ENCODE results near the gene NR2C2.

The NR2C2 gene

DNA sequence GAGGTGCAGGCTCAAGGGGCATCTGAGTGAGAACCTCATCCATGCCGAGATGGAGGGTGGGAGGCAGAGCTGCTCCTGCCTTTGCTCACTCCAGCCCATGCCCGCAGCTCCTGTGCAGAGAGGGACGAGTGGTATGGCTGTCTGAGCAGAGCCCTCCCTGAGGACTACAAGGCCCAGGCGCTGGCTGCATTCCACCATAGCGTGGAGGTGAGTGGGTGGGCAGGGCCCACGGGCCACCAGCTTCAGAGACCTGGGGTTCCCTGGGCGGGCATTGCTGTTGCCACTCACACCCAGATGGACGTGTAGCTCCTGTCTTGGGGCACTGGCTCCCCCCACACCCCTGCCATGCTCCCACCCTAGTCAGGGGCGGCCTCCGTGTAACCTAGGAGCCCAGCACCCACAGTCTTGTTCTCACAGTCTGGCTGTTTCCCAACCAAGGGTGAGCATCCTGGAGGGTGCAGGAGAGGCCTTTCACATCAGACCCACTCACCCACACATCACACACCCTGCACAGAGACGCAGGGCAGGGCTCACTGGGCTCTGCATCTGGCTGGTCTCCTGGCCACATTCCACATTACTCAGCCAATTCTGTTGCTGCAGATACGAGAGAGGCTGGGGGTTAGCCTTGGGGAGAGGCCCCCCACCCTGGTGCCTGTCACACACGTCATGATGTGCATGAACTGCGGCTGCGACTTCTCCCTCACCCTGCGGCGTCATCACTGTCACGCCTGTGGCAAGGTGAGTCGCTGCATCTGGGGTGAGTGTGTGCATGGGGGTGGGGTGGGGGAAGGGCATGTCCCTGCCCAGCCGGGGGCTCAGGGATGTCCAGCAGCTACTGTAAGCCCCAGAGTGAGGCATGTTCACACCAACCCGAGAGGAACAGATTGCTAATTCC, 25.3 kb upstream of the NR2C2 start:
- no peak for DNase-seq

GRCh38 chr3:14922863-14923262, 24.5 kb upstream of the NR2C2 start:
- no peak for DNase-seq

- DNase-seq, result no peak
Observed at GRCh38 chr3:14923476-14923875, 23.9 kb upstream of the NR2C2 start.

DNA sequence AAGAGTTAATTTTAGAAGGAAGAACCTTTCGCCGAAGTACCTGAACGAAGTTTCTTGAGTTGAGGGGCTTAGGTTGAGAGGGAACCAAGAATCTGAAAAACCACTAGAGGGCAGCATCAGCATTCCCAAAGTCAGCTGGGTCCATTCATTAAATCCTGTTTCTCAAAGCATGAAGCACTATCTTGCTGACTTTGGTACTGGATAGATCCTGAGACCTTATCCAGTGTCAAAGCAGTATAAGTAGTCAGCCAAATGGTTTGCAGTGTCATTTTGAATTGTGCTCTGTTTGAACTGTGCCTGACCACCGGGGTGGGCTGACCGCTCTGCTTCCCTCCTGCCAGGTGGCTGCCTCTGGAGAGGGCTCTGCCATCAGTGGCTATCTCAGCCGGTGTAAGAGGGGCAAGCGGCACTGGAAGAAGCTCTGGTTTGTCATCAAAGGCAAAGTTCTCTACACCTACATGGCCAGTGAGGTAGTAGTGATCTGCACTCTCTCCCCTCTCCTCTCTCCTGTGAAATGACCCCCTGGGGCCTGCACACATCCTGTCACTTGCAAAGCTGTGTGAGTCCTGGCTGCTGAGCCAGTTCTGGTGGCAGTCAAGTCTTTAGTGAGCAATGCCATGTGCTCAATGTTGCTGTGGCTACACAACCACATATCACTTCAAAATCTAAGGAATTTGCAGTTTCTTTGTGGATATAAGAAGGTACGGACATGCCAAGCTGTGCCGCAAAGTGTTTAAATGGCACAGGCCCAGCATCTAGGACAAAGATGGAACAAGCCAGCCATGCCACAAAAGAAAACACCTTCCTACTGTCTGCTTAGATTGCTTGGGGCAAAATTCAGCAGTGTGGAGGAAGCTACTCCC, 21.4 kb upstream of the NR2C2 start:
- peak; percentile 17 to 55 for DNase-seq

- no peak for DNase-seq
Observed at GRCh38 chr3:14926592-14926991, 20.8 kb upstream of the NR2C2 start.

DNA sequence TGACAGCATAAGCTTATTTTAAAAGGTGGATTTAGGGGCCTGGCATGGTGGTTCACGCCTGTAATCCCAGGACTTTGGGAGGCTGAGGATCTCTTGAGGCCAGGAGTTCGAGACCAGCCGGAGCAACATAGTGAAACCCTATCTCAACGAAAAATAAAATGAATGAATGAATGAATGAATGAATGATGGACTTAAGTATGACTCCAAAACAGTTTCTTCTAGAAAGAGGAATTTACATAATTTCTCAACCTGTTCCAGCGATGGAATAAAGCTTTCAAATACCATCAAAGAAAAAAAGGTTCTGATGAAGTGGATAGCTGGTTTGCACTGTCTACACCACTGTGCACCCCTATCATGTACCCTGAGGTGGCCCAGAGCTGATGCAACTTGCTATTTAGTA, 20.1 kb upstream of the NR2C2 start:
- DNase-seq, result no peak

DNA sequence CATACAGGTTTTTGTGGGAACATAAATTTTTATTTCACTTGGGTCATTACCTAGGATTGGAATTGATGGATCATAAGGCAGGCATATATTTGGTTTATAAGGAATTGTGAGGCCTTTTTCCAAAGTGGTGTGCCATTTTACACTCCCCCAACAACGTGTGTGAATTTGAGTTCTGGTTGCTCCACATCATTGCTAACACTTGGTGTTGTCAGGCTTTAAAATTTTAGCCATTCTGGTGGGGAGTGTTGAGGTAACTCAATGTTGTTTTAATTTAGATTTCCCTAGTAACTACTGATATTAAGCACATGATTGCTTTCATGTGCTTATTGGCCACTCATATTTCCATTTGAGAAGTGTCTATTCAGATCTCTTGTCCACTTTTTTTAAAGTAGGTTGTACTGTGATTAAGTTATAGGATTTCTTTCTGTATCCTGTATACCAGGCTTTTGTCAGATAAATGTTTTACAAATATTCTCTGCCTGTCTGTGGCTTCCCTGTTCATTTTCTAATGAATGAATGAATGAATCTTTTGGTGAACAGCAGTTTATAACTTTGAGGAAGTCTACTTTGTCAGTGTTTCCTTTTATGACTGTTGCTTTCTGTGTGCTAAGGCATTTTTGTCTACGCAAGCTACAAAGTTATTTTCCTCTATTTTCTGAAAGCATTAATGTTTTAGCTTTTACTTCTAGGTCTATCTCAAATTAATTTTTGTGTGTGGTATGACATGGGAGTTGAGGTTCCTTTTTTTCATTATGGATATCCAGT, 17.9 kb upstream of the NR2C2 start:
- no peak for DNase-seq

DNA sequence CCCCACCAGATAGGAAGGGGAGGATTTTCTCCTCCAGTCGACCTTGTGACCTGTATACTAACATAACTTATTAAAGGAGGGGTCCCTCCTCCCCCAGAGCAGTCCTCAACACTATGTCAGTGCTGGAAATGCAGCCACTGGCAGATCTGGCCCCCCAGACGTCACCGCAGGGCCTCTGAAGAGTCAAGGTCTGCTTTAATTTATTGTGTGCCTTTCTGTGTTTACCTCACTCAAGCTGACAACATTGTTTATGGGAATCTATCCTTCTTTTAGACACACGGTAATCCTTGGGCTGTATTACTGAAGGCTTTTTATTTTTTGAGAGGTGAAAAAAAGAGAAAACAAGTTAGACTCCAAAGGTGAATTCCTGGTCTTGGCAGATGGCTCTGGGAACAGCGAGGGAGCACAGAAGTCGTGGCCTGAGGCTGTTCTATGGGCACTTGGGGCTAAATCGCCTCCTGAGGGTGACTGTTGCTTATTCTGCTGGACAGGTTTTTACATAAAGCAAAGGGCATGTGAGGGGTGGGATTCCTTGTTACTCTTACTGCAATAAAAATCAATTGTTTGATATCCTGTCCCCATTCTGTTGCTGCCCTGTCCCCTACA, 13.5 kb upstream of the NR2C2 start:
- no peak for DNase-seq

DNA sequence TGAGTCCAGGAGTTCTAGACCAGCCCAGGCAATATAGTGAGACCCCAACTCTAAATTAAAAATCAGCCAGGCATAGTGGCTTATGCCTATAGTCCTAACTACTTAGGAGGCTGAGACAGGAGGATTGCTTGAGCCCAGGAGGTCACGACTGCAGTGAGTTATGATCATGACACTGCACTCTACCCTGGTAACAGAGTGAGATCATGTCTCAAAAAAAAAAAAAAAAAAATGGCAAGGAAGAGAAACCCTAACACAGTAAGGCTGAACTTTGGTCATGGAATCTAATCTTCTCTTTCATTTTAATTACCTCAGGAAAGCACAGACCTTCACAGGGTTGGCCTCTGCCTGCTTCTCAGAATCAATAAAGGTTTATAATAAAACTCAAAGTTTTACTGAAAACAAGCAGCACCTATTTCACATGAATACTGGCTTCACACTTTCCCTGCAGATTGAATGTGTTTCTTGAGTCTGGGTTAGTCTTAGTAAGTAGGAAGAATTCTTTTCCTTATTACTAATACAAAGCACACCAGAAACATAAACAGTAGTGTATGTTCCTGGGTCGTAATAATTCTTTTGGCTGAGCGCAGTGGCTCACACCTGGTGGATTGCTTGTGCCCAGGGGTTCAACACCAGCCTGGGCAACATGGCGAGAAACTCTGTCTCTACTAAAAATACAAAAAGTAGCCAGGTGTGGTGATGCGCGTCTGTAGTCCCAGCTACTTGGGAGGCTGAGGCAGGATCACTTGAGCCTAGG, 11.6 kb upstream of the NR2C2 start:
- no peak for DNase-seq

DNA sequence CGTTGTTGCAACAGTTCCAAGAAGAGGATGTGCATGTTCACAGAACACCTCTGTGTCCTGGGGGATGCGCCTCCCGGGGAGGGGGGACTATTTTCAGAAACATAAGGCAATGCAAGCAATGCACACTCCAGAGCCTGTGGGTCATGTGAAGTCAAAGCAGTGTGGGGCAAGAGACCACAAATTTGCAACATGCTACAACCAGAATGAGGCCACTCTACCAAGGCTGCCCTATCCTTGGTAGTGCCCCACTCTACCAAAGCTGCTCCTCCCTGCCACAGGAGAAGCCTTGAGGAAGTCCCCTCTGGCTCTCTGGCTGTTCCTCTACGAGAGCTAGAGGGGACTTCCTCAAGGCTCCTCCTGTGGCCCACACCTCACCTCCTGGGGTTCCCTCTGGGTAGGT, 8.4 kb upstream of the NR2C2 start:
- no peak for DNase-seq

GRCh38 chr3:14941871-14942270, 5.5 kb upstream of the NR2C2 start:
- no peak for DNase-seq

GRCh38 chr3:14943042-14943441, 4.3 kb upstream of the NR2C2 start:
- DNase-seq, result no peak

DNA sequence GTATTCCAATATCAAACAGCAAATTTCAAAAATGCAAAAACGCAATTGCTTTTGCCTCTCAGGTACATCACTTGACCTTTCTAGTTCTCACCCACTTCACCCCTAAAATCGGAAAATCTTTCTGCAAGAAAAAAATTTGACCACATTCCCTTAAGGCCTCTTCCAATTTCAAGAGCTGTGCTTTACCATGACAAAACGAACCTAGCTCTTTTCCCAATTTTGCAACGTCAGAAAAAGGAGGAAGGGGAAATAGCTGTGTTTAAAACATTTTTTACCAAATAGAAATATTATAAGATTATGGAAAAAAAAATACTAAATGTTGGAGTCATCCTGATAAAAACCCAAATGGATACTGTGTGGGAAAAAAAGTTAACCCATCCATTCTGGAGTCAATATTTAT, 1.1 kb upstream of the NR2C2 start:
- DNase-seq, result no peak

GRCh38 chr3:14946739-14947099, 664 bp upstream of the NR2C2 start:
- no peak for DNase-seq

- peak; percentile 94 to 97 for DNase-seq
Observed at GRCh38 chr3:14947886-14948608, 664 bp downstream of the NR2C2 start.

- DNase-seq, result no peak
Observed at GRCh38 chr3:14948609-14949038, 1.2 kb downstream of the NR2C2 start.

GRCh38 chr3:14949126-14949525, 1.7 kb downstream of the NR2C2 start:
- no peak for DNase-seq

DNA sequence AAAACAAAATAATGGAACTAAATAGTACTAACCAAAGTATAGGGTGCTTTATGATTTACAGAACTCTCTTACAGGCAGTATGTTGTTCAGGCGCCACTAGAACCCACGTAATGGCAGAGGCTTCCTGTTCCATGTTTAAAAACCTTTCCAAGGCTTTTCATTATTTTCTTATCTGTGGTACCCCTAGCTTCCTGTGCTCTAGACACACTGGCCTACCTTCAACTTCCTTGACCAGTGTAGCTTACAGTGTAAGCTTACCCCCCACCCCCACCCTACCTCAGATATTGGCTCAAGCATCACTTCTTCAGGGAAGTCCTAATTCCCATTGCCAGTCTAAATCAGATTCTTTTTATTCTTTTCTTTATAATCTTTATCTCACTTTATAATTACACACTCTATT, 2.9 kb downstream of the NR2C2 start:
- no peak for DNase-seq

GRCh38 chr3:14957153-14957552, 9.8 kb downstream of the NR2C2 start:
- no peak for DNase-seq

DNA sequence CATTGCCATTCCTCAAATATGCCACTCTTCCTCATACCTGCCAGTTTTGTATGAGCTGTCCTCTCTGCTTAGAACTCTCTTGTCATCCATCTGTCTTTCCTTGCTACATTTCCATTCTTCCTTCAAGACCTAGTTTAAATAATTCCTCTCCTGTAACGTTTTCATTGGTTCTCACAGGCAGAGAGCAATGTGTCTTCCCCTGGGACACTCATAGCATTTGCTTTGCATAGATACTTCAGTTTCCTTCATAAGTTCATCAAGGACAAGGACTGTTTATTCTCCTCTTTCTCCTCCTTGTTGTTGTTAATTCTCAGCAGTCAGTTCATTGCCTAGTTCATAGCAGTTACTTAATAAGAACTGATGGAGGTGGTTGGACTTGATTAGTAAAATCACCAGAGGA, 10.5 kb downstream of the NR2C2 start:
- DNase-seq, result no peak

- peak in 1 of 2 donors; percentile 11 for DNase-seq
Observed at GRCh38 chr3:14959359-14959943, 12.1 kb downstream of the NR2C2 start.
